DMS153 (cell line): Measurements from ENCODE around the gene IRF9.

Source experiments
- DNase-seq: peaks from one replicate; lab custom pipeline; 2025; lab: John Stamatoyannopoulos, UW

Gene IRF9

DNA sequence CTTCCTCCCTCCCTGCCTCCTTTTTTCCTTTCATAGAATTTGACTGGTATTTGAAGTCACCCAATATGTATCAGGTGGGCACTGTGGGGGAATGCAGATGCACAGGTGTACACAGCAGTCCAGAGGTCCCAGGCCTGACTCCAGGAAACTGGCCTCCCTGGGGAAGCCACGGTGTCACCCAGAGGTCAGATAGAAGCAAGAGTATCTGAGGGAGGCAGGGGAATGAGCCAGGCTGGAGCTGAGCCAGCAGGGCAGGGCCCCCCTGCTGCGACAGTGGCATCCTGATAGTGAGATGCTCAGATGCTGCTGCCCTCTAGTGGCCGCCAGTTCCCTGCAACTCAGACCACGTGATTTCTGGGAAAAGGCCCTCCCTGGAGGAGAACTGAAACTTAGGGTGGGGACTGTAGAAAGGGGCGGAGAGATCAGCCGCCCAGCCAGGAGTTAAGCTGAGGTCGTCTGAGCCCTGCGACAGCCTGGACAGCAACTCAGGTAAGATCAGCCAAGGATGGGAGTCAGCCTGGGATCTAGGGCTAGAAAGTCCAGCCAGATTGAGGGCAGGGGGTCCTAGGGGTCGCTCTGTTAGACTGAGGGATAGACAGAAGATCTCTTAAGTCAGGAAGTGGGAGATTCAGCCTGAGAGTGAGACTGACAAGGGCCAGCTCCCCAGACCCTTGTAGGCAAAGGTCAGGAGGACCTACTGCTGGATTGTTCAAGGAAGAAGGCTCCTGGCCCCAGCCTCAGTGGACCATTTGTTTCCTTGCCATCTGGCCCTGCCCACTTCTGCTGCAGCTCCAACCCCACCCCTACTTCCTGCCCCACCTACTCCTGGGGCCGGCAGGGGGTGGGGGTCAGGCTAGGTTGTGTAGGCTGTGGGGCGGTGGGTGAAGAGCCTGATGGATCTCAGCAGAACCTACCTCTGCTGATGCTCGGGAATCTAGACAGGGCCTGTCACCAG is at the start of gene IRF9:
Gene IRF9 (plus strand): TSS at position 416 of the 955 bp plus-strand sequence. CDS start 880 bp downstream, outside the sequence.
- DNase-seq = peak; percentile 93

DNA sequence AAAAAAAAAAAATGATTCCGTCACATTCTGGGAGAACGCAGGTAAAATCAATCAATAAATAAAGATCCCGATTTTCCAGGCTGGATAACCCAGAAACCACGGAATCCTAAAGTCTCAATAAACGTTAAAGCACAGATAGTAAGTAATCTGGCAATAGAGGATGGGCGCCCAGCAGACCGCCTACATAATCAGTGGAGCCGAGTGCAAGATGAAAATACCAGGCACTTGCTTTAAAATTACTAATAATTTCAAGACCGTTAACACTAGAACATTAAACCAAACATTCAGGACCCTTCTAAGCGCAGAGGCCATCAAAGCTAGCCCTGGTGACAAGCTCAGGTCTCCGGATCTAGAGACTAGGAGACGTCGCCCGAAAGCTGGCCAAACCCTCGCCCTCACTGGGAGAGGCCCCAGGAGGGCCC is 47.7 kb upstream of the IRF9 start:
- no peak for DNase-seq

DNA sequence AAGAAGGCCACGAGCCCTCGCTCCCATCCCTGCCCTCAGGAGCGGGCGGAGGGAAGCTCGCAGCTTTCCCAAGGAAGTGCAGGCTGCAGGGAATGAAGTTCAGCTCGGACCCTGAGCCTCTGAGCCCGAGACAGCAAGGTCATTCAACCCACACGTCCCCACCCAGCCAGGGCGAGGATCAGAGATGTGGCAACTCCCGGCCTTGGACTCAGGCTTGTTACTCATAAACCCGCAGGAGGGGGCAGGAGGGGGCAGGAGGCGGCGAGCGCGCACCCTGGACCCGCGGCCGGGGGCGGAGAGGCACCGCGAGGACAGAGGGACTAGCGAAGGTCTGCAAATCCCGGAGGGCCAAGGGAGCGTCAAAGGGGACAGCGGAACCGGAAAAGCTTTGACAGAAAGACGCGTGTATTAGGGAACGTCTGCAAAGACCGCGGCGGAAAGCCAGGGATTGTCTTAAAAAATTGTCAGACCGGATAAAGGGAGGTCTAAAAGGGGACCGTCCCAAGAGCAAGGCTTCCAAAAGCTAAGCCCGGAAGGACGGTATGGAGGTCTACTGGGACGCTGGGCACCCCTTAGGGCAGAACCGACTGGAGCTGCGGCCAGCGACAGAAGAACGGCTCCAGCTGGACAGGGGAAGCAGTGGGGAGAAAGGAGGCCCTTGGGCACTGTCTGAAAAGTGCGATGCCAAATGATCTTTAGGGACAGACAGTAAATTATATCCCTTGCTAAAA is 47.1 kb upstream of the IRF9 start:
- DNase-seq = peak; percentile 79

DNA sequence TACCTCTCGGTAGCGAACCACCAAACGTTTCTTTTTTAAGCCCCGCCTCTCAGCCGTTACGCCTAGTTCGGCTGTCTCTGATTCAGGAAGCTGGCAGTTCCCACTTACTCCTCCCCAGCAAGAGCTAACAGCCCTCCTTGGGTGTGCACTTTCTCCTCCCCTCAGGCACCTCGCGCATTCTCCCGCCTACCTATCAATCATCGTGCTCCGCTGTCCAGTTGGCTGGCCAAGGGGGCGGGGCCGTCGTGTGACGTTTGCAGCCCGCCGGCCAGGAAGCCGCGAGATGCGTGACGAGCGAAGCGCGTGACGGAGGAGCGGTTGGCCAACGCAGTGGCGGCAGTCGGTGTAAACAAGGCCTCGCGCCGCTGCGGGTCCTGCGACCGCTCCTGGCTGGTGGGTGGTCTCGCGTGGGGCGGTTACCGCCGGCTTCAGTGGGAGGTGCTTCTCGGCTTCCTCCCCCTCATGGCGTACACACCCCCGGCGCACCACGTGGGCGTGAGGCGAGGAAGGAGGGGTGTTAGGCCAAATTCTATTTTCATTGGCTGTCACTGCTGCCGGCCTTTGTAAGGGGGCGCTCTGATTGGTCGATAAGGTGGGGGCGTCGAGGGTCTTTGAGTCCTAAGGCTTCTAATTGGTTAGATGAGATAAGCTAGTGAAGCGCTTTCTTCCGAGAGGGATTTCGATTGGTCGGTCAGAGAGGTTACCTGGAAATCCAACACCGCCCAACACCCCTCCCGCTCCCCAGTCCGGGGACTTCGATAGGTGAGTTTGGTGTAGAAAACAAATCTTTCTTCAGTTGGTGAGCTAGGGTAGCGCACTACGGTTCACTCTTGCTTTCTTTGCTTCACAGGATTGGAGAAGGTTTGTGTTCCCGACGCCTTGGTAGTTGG is 46.3 kb upstream of the IRF9 start, which contains the start of the genes DCAF11 and NRL:
Gene DCAF11 (plus strand): TSS at position 246 of the 890 bp plus-strand sequence. CDS start 818 bp downstream, outside the sequence.
Gene NRL (minus strand): TSS at position 418 of the 890 bp plus-strand sequence. CDS start 32,101 bp downstream, outside the sequence.
- DNase-seq = peak; percentile 100

DNA sequence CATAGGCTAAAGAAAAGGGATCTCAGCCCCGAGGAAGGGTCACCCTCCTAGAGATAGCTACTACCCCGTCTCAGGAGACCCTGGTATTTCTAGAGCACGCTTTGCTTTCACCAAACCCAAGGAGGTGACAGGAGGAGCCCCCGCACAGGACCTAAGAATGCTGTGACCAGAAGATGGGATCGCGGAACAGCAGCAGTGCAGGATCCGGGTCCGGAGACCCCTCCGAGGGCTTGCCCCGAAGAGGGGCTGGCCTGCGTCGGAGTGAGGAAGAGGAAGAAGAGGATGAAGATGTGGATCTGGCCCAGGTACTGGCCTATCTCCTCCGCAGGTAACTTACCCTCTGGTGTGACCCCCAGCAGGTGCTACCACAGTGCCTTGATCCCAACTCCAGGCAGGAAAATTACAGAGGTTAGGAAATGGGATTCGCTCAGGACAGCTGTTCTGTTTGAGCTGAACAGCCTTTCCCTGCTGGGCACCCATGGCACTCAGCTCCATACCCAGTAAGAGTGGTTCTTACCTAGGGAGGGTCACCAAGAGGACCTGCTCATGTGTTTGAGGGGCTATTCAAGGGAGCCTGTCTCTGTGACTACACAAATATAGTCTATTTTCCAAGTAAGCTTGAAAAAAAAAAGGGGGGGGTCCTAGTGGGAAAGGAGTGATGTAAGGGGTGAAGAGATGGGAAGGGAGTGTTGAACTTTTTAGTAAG is 45.5 kb upstream of the IRF9 start:
- DNase-seq = no peak

DNA sequence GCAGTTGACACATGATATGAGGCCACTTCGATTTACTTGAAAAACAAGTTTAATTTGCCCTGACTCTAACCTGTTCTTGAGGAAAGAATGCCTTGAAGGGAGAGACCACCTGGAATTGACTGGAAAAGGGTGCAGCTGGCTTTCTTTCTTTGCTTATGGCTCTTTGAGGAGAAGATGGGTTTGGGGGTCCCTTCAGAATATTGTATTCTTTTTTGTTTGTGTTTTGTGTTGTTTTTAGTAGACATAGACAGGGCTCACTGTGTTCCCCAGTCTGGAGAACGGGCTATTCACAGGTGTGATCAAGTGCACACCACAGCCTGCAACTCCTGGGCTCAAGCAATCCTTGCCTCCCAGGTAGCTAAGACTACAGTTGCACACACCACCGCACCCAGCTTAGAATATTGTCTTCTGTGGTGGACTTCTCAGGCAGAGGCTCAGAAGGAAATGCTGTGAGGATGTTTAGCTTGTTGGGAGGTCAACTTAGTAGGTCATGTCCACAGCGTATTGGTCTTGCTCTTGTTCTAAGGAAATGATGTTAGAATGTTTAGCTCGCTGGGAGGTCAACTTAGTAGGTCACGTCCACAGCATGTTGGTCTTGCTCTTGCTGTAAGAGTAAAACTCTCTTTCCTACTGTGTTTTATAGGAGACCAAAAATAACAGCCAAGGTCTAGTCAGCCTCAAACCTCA is 44.8 kb upstream of the IRF9 start:
- DNase-seq = no peak

- DNase-seq = no peak
Observed at GRCh38 chr14:24117179-24117578, 43.9 kb upstream of the IRF9 start.

DNA sequence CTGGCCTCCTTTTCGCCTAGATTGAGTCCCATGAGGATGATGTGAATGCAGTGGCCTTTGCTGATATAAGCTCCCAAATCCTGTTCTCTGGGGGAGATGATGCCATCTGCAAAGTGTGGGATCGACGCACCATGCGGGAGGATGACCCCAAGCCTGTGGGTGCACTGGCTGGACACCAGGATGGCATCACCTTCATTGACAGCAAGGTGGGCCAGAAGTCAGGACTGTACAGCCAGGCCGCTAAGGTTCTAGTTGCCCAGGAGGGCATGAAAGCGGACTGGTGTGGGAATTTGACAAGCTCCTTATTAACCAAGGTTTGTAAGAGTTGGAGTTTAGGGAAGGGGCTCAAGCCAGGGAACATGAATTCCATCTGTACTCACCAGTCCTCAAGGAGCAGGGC is 41.4 kb upstream of the IRF9 start:
- DNase-seq = no peak

DNA sequence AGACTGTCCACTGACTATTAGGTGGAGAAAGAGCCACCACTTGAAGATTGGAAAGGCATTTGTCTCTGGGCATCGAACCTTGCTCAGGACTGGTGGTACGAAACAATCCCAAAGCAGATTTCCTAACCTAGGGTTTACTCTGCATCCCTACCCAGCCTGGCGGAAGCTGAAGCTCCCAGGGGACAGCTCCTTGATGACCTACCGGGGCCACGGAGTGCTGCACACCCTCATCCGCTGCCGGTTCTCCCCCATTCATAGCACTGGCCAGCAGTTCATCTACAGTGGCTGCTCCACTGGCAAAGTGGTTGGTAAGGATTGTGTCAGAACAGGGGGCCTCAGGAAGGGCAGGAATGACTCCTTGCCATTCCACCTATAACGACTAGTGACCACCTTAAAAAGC is 39.9 kb upstream of the IRF9 start:
- no peak for DNase-seq

DNA sequence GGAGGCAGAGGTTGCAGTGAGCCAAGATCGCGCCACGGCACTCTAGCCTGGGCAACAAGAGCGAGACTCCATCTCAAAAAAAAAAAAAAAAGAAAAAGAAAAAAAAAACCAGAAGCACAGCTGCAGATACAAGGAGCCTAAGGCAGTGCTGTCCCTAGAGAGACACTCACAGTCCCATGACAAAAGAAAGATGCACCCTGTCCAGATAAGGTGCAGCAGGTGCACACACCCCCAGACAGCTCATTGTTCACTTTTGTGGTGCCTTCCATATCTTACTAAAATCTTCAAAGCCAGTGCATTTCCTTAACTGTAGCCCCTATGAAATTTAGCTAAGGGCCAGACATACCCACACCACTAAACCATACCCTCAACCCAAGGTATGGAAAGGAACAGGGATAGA is 38.6 kb upstream of the IRF9 start:
- DNase-seq = no peak

DNA sequence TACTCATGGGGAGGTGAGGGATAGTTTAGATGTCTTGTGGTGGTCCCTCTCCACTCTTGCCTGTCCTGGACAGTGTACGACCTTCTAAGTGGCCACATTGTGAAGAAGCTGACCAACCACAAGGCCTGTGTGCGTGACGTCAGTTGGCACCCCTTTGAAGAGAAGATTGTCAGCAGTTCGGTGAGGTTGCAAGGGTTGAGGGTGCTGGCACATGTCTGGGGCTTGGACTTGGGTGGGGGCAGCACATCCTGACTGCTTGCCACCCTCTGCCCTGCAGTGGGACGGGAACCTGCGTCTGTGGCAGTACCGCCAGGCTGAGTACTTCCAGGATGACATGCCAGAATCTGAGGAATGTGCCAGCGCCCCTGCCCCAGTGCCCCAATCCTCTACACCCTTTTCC is 38.2 kb upstream of the IRF9 start:
- no peak for DNase-seq

GRCh38 chr14:24123424-24124417 is 37.3 kb upstream of the IRF9 start:
- no peak for DNase-seq

DNA sequence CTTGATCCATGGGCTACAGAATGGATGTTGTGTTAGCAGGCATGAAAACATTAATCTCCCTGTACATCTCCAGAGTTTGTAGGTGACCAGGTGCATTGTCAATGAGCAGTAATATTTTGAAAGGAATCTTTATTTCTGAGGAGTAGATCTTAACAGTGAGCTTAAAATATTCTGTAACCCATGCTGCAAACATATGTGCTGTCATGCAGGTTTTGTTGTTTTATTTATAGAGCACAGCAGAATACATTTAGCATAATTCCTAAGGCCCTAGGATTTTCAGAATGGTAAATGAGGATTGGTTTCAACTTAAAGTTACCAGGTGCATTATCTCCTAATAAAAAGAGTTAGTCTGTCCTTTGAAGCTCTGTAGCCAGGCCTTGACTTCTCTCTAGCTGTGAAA is 34.1 kb upstream of the IRF9 start:
- no peak for DNase-seq

DNA sequence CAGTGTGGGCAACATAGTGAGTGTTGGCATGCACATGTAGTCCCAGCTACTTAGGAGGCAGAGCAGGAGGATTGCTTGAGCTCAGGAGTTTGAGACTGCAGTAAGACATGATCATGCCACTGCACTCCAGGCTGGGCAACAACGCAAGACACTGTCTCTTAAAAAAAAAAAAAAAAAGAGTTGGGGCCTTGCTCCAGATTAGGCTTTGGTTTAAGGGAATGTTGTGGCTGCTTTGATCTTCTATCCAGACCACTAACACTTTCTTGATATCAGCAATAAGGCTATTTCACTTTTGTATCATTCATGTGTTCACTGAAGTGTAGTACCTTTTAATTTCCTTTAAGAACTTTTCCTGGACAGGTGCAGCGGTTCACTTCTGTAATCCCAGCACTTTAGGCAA is 33.4 kb upstream of the IRF9 start:
- DNase-seq = no peak

DNA sequence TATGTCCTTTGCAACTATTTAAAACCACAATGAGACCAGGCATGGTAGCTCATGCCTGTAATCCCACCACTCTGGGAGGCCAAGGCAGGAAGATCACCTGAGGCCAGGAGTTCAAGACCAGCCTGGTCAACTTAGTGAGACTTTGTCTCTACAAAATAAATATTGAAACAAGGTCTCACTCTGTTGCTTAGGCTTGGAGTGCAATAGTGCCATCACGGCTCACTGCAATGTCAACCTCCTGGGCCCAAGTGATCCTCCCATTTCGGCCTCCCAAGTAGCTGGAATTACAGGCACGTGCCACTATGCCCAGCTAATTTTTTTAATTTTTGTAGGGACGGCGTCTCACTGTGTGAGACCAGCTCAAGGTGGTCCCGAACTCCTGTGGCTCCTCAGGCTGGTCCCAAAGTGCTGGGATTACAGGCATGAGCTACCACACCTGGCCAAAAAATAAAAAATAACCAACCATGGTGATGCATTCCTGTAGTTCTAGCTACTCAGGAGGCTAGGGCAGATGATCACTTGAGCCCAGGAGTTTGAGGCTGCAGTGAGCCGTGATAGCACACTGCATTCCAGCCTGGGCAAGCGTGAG is 31.6 kb upstream of the IRF9 start:
- no peak for DNase-seq

DNA sequence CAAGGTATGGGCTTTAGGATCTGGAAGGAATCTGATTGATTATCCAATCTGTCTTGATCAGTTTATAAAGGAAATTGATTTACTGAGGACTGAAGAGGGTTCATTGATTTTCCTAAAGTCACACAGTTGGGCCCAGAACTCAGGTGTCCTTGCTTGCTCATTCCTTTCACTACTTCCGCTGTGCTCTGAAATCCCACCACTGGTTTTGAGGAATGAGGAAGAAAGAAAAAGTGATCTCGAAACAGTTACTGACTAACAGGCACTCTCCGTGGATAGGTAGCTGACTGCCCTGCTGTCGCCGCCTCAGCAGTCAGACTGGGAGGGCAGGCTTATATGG is 30.7 kb upstream of the IRF9 start, which contains the start of gene FITM1:
Gene FITM1 (plus strand): TSS at position 280 of the 337 bp plus-strand sequence. CDS start 905 bp downstream, outside the sequence.
- DNase-seq = no peak

DNA sequence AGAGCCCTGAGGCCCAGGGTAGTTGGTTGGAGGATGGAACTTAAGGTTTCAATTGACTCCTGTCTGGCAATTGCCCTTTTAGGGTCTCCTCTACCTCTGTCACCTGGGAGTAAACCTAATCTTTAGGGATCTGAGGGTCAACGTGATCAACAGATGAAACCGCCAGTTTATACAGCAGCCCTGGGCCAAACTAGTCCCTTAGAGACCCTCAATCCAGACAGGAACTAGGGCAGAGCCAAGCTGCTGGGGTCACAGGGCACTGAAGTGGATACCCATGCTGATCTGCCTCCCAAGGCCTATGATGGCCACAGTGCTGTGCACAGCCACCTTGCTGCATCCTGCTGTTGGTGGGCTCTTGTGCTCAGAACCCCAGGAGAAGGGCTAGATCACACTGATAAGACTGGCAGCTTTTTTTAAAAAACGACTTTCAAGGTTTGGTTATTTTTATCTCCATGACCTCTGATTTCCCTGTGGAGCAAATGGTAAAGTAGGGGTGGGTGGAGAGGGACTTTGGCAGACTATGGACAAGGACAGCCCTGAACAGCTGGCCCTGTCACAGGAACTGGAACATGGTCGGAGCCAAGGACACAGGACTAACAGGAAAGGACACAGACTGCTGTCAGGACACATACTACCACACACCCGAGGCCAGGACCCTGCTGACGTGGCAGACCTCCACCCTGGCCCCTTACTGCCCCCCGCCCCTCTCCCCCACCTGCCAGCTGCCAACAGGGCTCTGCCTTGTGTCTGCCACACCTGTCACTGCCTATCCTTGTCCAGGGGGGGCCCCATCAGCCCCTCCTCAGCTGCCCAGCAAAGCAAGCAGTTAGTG is 30.1 kb upstream of the IRF9 start:
- DNase-seq = no peak

- no peak for DNase-seq
Observed at GRCh38 chr14:24131549-24131966, 29.5 kb upstream of the IRF9 start.
